HG03378 (cell line): ENCODE results near the gene UBA6.

Experiments
- ATAC-seq: cut with Tn5 transposase; IDR thresholded peaks from one replicate; pipeline ENCODE4 v1.9.1; 2021; ENCODE audit warnings: mild to moderate bottlenecking, moderate library complexity; ENCODE audit not compliant: unreplicated experiment

Gene UBA6

GRCh38 chr4:67581208-67581857 is 119.6 kb downstream of the UBA6 start:
- peak; percentile 67 for ATAC-seq

- ATAC-seq = no peak
Measured at GRCh38 chr4:67580577-67580976, 120.4 kb downstream of the UBA6 start.

- ATAC-seq = peak; percentile 55
Measured at GRCh38 chr4:67576538-67576937, 124.4 kb downstream of the UBA6 start.

GRCh38 chr4:67576059-67576466 is 124.9 kb downstream of the UBA6 start:
- no peak for ATAC-seq

- ATAC-seq = peak; percentile 94
Measured at GRCh38 chr4:67575232-67576058, 125.5 kb downstream of the UBA6 start.

GRCh38 chr4:67573193-67573592 is 127.8 kb downstream of the UBA6 start:
- ATAC-seq = no peak

- ATAC-seq = no peak
Measured at GRCh38 chr4:67571975-67572374, 129.0 kb downstream of the UBA6 start.

GRCh38 chr4:67570537-67570936 is 130.4 kb downstream of the UBA6 start:
- no peak for ATAC-seq

- no peak for ATAC-seq
Measured at GRCh38 chr4:67568820-67569219, 132.1 kb downstream of the UBA6 start.

- no peak for ATAC-seq
Measured at GRCh38 chr4:67566335-67566734, 134.6 kb downstream of the UBA6 start.

GRCh38 chr4:67565284-67565683 is 135.7 kb downstream of the UBA6 start:
- ATAC-seq = no peak
